HEK293 (cell line): ENCODE data around the gene NEO1.

Experiments
- BCL11A ChIP-seq: fragments of 450-650 bp; formaldehyde crosslinking; IDR thresholded peaks from 2 replicates; pipeline ENCODE4 v1.5.1; 2016; ENCODE audit warnings: low read depth, missing biosample characterization, missing genetic modification characterization
- CTCF ChIP-seq: fragments of 450-650 bp; formaldehyde crosslinking; IDR thresholded peaks from 2 replicates; pipeline ENCODE4 v1.5.1; 2016; ENCODE audit warnings: missing biosample characterization, missing genetic modification characterization
- EGR2 ChIP-seq: fragments of 450-650 bp; formaldehyde crosslinking; IDR thresholded peaks from 2 replicates; pipeline ENCODE4 v1.5.1; 2016; ENCODE audit warnings: low read depth, missing biosample characterization, missing genetic modification characterization
- HOXA7 ChIP-seq: sonication (generic); formaldehyde crosslinking; IDR thresholded peaks from 2 replicates; pipeline ENCODE4 v1.8.1; 2022; ENCODE audit warnings: missing genetic modification reagents, borderline replicate concordance
- KLF10 ChIP-seq: fragments of 450-650 bp; IDR thresholded peaks from 2 replicates; pipeline ENCODE4 v1.5.1; 2018; ENCODE audit warnings: missing biosample characterization, mild to moderate bottlenecking, missing genetic modification characterization
- MYNN ChIP-seq: fragments of 450-650 bp; formaldehyde crosslinking; IDR thresholded peaks from 2 replicates; pipeline ENCODE4 v1.5.1; 2016; ENCODE audit warnings: missing biosample characterization, missing genetic modification characterization, borderline replicate concordance
- MZF1 ChIP-seq: fragments of 450-650 bp; formaldehyde crosslinking; IDR thresholded peaks from 2 replicates; pipeline ENCODE4 v1.5.1; 2017; ENCODE audit warnings: missing biosample characterization, missing genetic modification characterization, borderline replicate concordance
- PRDM6 ChIP-seq: fragments of 450-650 bp; formaldehyde crosslinking; IDR thresholded peaks from 2 replicates; pipeline ENCODE4 v1.5.1; 2017; ENCODE audit warnings: missing biosample characterization, missing genetic modification characterization
- SP7 ChIP-seq: fragments of 450-650 bp; formaldehyde crosslinking; IDR thresholded peaks from 2 replicates; pipeline ENCODE4 v1.5.1; 2016; ENCODE audit warnings: missing biosample characterization, missing genetic modification characterization
- ZBTB10 ChIP-seq: fragments of 450-650 bp; formaldehyde crosslinking; IDR thresholded peaks from 2 replicates; pipeline ENCODE4 v1.5.1; 2016; ENCODE audit warnings: missing biosample characterization, missing genetic modification characterization
- ZFP41 ChIP-seq: fragments of 450-650 bp; formaldehyde crosslinking; IDR thresholded peaks from 2 replicates; pipeline ENCODE4 v1.5.1; 2016; ENCODE audit warnings: missing biosample characterization, missing genetic modification characterization, borderline replicate concordance
- ZNF132 ChIP-seq: fragments of 450-650 bp; formaldehyde crosslinking; IDR thresholded peaks from 2 replicates; pipeline ENCODE4 v1.5.1; 2017; ENCODE audit warnings: missing biosample characterization, missing genetic modification characterization, borderline replicate concordance
- ZNF138 ChIP-seq: fragments of 450-650 bp; formaldehyde crosslinking; IDR thresholded peaks from 2 replicates; pipeline ENCODE4 v1.5.1; 2016; ENCODE audit warnings: missing biosample characterization, missing genetic modification characterization, borderline replicate concordance
- ZNF23 ChIP-seq: fragments of 450-650 bp; formaldehyde crosslinking; IDR thresholded peaks from 2 replicates; pipeline ENCODE4 v1.5.1; 2016; ENCODE audit warnings: missing biosample characterization, missing genetic modification characterization, borderline replicate concordance
- ZNF280C ChIP-seq: fragments of 450-650 bp; formaldehyde crosslinking; IDR thresholded peaks from 2 replicates; pipeline ENCODE4 v1.5.1; 2016; ENCODE audit warnings: missing biosample characterization, missing genetic modification characterization
- ZNF311 ChIP-seq: fragments of 450-650 bp; formaldehyde crosslinking; IDR thresholded peaks from 2 replicates; pipeline ENCODE4 v1.5.1; 2017; ENCODE audit warnings: missing biosample characterization, missing genetic modification characterization, borderline replicate concordance
- ZNF362 ChIP-seq: fragments of 450-650 bp; formaldehyde crosslinking; IDR thresholded peaks from 2 replicates; pipeline ENCODE4 v1.5.1; 2016; ENCODE audit warnings: missing biosample characterization, missing genetic modification characterization
- ZNF521 ChIP-seq: fragments of 450-650 bp; formaldehyde crosslinking; IDR thresholded peaks from 2 replicates; pipeline ENCODE4 v1.5.1; 2017; ENCODE audit warnings: missing biosample characterization, mild to moderate bottlenecking, missing genetic modification characterization
- ZNF560 ChIP-seq: fragments of 450-650 bp; formaldehyde crosslinking; IDR thresholded peaks from 2 replicates; pipeline ENCODE4 v1.5.1; 2017; ENCODE audit warnings: missing biosample characterization, missing genetic modification characterization, borderline replicate concordance
- ZNF645 ChIP-seq: fragments of 450-650 bp; formaldehyde crosslinking; IDR thresholded peaks from 2 replicates; pipeline ENCODE4; 2016; ENCODE audit warnings: missing biosample characterization, missing genetic modification characterization
- ZNF654 ChIP-seq: fragments of 450-650 bp; formaldehyde crosslinking; IDR thresholded peaks from 2 replicates; pipeline ENCODE4 v1.5.1; 2016; ENCODE audit warnings: low read depth, missing biosample characterization, missing genetic modification characterization
- ZNF660 ChIP-seq: fragments of 450-650 bp; IDR thresholded peaks from 2 replicates; pipeline ENCODE4 v1.5.1; 2018; ENCODE audit warnings: missing biosample characterization, mild to moderate bottlenecking, missing genetic modification characterization
- ZNF670 ChIP-seq: fragments of 450-650 bp; formaldehyde crosslinking; IDR thresholded peaks from 2 replicates; pipeline ENCODE4 v1.5.1; 2016; ENCODE audit warnings: missing biosample characterization, missing genetic modification characterization, low read depth
- ZNF76 ChIP-seq: fragments of 450-650 bp; formaldehyde crosslinking; IDR thresholded peaks from 2 replicates; pipeline ENCODE4; 2016; ENCODE audit warnings: low read depth, missing biosample characterization, missing genetic modification characterization, borderline replicate concordance
- ZNF768 ChIP-seq: fragments of 450-650 bp; formaldehyde crosslinking; IDR thresholded peaks from 2 replicates; pipeline ENCODE4 v1.5.1; 2018; ENCODE audit warnings: missing biosample characterization, mild to moderate bottlenecking, missing genetic modification characterization
- ZSCAN23 ChIP-seq: fragments of 450-650 bp; formaldehyde crosslinking; IDR thresholded peaks from 2 replicates; pipeline ENCODE4 v1.5.1; 2016; ENCODE audit warnings: missing biosample characterization, missing genetic modification characterization
- ZSCAN5A ChIP-seq: fragments of 450-650 bp; formaldehyde crosslinking; IDR thresholded peaks from 2 replicates; pipeline ENCODE4 v1.5.1; 2016; ENCODE audit warnings: missing biosample characterization, missing genetic modification characterization

Gene NEO1

GRCh38 chr15:73081321-73081958, 29.2 kb downstream of the NEO1 start (continued):
- TF ChIP-seq ZBTB10 (tag by site-specific recombination) (no peak), ZNF521 (tag by site-specific recombination) (no peak), ZNF362 (tag by site-specific recombination) (peak; percentile 73; the same call in 1 of the 2 replicates), ZNF645 (tag by site-specific recombination) (no peak), ZNF311 (tag by site-specific recombination) (no peak), ZNF23 (tag by site-specific recombination) (no peak), ZNF280C (tag by site-specific recombination) (no peak), ZSCAN5A (tag by site-specific recombination) (no peak), CTCF (peak; percentile 67), ZNF768 (tag by site-specific recombination) (no peak), ZNF76 (no peak), BCL11A (tag by site-specific recombination) (no peak), EGR2 (no peak), ZNF138 (no peak), SP7 (0 out of 2 replicates have a peak, but pooled peaks have one; percentile 21), PRDM6 (peak; percentile 90), ZSCAN23 (tag by site-specific recombination) (no peak), ZNF660 (tag by site-specific recombination) (0 out of 2 replicates have a peak, but pooled peaks have one; percentile 23), ZNF654 (peak; percentile 88), HOXA7 (no peak), MZF1 (tag by site-specific recombination) (no peak), KLF10 (no peak), ZNF132 (tag by site-specific recombination) (no peak), ZNF670 (tag by site-specific recombination) (no peak), ZFP41 (tag by site-specific recombination) (no peak), ZNF560 (no peak), MYNN (tag by site-specific recombination) (no peak)
